Measurements from ENCODE around the gene CHRNE. TPM values are rescaled to one million over a fixed set of nuclear protein-coding genes. Genes with fewer than 3 reads are reported as not detected.
"Not testable (repeated sequence)": the region's sequence is repeated elsewhere in the genome, so short reads cannot be mapped to it uniquely, and the experiment has no call there.

Gene CHRNE
- total RNA-seq, 2 experiments from 2014 or later, result 0.42 to 0.47 TPM

DNA sequence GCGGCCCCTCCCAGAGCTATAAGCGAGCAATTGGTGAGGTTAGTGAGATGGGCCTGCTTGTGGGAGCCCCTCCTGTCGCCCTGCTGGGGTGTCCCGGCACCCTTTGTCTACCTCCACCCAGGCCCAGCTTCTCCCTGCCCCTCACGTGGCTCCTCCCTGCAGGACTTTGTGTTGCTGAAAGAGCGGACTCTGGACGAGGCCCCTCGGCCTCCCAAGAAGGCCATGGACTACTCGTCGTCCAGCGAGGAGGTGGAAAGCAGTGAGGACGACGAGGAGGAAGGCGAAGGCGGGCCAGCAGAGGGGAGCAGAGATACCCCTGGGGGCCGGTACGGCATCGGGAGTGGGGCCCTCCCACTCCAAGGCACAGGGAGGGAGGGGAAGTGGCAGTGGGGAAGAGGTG lies 9.6 kb downstream of the CHRNE start:
- Mint-ChIP-seq H3K36me3 (peaks cover 5% of the 10 kb centered on the region), H3K4me3 (no peak overlapping the region), H3K27me3 (no peaks in the 10 kb centered on the region), H3K27ac (no peak overlapping the region), H3K9me3 (no peaks in the 10 kb centered on the region), H3K4me1 (no peaks in the 10 kb centered on the region)
- DNase-seq, result no peak

- H3K36me3 Mint-ChIP-seq, result peaks cover 5% of the 10 kb centered on the region
- H3K27me3 Mint-ChIP-seq, result no peaks in the 10 kb centered on the region
- no peaks in the 10 kb centered on the region for H3K9me3 Mint-ChIP-seq
- H3K4me1 Mint-ChIP-seq, result no peaks in the 10 kb centered on the region
- H3K27ac Mint-ChIP-seq, result no peak overlapping the region
- no peak for DNase-seq
- H3K4me3 Mint-ChIP-seq, result no peak overlapping the region
These were observed 10.2 kb downstream of the CHRNE start for GRCh38 chr17:4892499-4893221.

DNA sequence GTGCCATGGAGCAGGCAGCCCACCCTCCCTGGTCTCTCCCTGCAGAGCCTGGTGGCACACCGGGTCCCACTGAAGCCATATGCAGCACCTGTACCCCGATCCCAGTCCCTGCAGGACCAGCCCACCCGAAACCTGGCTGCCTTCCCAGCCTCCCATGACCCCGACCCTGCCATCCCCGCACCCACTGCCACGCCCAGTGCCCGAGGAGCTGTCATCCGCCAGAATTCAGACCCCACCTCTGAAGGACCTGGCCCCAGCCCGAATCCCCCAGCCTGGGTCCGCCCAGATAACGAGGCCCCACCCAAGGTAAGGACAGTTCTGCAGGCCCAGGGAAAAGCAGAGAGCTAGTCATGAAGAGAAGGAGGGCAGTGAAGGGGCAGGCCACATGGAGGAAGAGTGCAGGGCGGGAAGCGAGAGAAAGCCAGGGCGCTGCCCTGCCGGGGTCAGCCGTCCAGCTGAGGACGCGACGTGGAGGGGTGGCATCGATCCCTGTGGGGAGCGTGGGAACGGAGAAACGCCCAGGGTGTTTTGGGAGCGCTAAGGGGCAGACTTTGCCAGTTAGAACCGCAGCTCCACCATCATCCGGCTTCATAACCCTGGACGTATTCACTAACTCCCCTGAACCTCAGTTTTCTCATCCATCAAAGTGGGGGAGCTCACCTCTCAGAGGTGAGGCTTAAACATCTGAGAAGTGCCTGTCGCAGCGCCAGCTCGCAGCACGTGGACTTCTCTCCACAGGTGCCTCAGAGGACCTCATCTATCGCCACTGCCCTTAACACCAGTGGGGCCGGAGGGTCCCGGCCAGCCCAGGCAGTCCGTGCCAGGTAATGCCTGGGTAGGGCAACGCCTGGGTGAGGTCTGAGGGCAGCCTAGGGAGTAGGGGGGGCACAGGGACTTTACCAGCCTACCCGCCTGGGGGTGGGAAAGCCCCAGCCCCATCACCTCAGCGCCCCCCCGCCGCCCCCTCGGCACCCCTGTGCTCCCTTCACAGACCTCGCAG lies 11.2 kb downstream of the CHRNE start:
- no peaks in the 10 kb centered on the region for H3K27me3 Mint-ChIP-seq
- no peak overlapping the region for H3K4me3 Mint-ChIP-seq
- DNase-seq, result no peak
- H3K9me3 Mint-ChIP-seq, result no peaks in the 10 kb centered on the region
- peaks cover 9% of the 10 kb centered on the region for H3K36me3 Mint-ChIP-seq
- no peaks in the 10 kb centered on the region for H3K4me1 Mint-ChIP-seq
- no peak overlapping the region for H3K27ac Mint-ChIP-seq

- Mint-ChIP-seq H3K36me3 (peaks cover 10% of the 10 kb centered on the region), H3K4me3 (no peak overlapping the region), H3K27me3 (no peaks in the 10 kb centered on the region), H3K27ac (no peak overlapping the region), H3K4me1 (no peaks in the 10 kb centered on the region), H3K9me3 (no peaks in the 10 kb centered on the region)
- DNase-seq, result no peak
These were observed 15.3 kb downstream of the CHRNE start for GRCh38 chr17:4887581-4887980.

DNA sequence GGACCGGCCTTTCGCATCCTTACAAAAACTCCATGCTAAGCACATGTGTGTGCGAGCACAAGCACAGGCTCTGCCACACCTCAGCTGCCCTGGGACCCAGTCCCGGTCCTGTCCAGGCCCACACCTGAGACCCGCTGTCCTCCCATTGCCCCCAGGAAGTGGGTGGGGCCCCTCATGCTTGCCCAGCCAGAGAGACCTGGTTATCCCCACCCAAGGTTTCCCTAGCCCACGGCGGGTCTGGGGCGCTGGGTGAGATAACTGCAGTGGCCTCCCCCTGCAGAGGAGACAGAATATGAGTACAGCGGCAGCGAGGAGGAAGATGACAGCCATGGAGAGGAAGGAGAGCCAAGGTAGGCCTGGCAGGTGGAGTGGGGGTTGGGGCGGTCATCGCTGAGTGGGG lies 16.1 kb downstream of the CHRNE start:
- Mint-ChIP-seq H3K27ac (no peak overlapping the region), H3K4me3 (no peak overlapping the region), H3K4me1 (no peaks in the 10 kb centered on the region), H3K36me3 (peaks cover 10% of the 10 kb centered on the region), H3K9me3 (no peaks in the 10 kb centered on the region), H3K27me3 (no peaks in the 10 kb centered on the region)
- no peak for DNase-seq

DNA sequence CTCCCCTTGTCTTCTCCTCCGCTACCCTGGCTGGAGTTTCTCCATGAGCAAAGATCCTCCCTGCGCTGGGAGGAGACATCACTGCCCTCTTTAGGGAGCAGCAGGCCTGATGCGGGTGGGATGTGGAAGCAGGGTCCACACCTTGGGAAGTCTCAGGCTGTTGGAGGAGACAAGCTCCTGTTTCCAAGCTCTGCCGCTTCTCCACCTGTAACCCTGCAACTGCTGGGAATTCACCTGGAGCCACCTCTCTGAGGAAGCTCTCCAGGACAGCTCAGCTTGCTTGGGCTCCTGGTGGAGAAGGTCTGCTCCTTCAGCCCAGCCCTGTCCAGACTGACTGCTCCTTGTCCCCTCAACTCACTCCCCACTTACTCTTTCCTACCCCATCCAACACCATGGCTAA lies 18.4 kb downstream of the CHRNE start:
- Mint-ChIP-seq H3K27me3 (no peaks in the 10 kb centered on the region), H3K4me3 (no peak overlapping the region), H3K9me3 (no peaks in the 10 kb centered on the region), H3K4me1 (no peaks in the 10 kb centered on the region), H3K27ac (no peak overlapping the region), H3K36me3 (peaks cover 8% of the 10 kb centered on the region)
- no peak for DNase-seq

DNA sequence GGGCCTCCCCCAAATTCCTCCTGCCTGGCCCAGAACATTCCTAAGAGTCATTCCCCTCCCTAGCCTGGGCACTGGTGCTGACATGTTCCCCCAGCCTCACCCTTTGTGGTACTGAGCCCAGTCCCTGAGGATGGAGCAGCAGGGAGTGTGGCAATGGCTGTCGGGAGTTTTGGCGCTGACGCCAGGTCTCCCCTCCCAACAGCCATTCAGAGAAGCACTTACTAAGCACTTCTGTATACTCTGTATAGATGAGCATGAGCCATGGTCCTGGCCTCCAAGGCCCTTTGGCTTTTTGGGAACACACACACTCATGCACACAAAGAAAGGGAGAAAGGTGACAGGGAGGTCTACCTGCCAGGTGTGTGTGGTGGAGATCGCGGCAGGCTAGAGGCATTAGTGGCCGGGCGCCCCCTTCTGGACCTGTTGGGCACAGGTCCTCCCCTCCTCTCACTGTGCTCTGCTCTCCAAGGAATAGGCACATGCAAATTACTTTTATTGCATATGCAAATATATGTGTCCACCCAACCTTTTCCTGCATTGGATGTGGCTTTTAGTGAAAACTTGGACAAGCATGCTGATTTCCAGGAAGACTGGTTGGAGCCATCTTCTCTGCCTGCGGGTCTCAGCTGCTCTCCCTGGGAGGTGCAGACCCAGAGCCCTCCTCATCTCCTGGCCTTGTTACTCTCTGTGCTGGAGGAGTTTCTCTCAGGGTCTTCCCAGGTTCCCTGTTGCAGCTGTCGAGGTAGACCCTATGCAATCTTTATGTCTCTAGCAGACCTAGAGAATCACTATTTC lies 20.9 kb downstream of the CHRNE start:
- Mint-ChIP-seq H3K9me3 (no peaks in the 10 kb centered on the region), H3K36me3 (peaks cover 4% of the 10 kb centered on the region), H3K27ac (no peak overlapping the region), H3K27me3 (no peaks in the 10 kb centered on the region), H3K4me3 (no peak overlapping the region), H3K4me1 (no peaks in the 10 kb centered on the region)
- peak; percentile 62 for DNase-seq

DNA sequence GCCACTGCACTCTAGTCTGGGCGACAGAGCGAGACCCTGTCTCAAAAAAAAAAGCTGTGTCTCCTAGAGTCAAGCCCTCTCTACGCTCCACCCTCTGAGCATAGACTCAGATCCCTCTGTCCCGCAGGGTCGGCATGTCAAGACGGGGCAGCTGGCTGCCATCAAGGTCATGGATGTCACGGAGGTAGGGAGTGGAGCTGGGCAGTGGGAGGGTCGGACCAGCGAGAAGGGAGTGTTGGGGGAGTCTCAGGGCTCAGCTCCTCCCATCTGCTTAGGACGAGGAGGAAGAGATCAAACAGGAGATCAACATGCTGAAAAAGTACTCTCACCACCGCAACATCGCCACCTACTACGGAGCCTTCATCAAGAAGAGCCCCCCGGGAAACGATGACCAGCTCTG lies 22.0 kb downstream of the CHRNE start:
- H3K4me1 Mint-ChIP-seq, result no peaks in the 10 kb centered on the region
- no peaks in the 10 kb centered on the region for H3K9me3 Mint-ChIP-seq
- DNase-seq, result no peak
- peaks cover 2% of the 10 kb centered on the region for H3K36me3 Mint-ChIP-seq
- no peak overlapping the region for H3K27ac Mint-ChIP-seq
- H3K27me3 Mint-ChIP-seq, result no peaks in the 10 kb centered on the region
- no peak overlapping the region for H3K4me3 Mint-ChIP-seq

- Mint-ChIP-seq H3K9me3 (no peaks in the 10 kb centered on the region), H3K4me3 (no peak overlapping the region), H3K27ac (no peak overlapping the region), H3K4me1 (no peaks in the 10 kb centered on the region), H3K27me3 (no peaks in the 10 kb centered on the region), H3K36me3 (peaks cover 3% of the 10 kb centered on the region)
- no peak for DNase-seq
These were observed 23.3 kb downstream of the CHRNE start for GRCh38 chr17:4879601-4880000.

GRCh38 chr17:4877089-4877488 lies 25.8 kb downstream of the CHRNE start:
- H3K9me3 Mint-ChIP-seq, result no peaks in the 10 kb centered on the region
- no peak for DNase-seq
- peaks cover 3% of the 10 kb centered on the region for H3K36me3 Mint-ChIP-seq
- no peak overlapping the region for H3K27ac Mint-ChIP-seq
- H3K4me1 Mint-ChIP-seq, result no peaks in the 10 kb centered on the region
- H3K4me3 Mint-ChIP-seq, result no peak overlapping the region
- no peaks in the 10 kb centered on the region for H3K27me3 Mint-ChIP-seq

DNA sequence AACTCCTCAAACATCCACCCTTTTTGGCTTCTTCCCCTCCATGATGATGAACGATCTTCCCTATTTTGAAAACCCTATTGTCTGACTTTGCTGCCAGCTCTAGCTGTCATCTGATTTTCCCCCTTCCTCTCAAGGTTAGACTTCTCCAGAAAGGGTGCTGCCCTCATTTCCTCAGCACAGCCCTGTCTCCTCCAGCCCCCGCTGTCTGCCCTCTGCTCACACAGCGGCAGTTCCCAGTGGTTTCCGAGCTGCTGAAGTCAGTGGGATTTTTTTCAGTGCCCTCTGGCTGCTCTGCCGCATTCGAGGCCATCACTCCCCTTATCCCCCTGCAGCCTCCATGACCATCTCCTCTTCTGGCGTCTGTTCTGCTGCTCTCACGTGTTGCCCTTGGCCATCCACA lies 30.1 kb downstream of the CHRNE start:
- H3K9me3 Mint-ChIP-seq, result no peaks in the 10 kb centered on the region
- no peaks in the 10 kb centered on the region for H3K4me1 Mint-ChIP-seq
- H3K27ac Mint-ChIP-seq, result no peak overlapping the region
- peaks cover 3% of the 10 kb centered on the region for H3K36me3 Mint-ChIP-seq
- DNase-seq, result no peak
- H3K27me3 Mint-ChIP-seq, result no peaks in the 10 kb centered on the region
- no peak overlapping the region for H3K4me3 Mint-ChIP-seq

- Mint-ChIP-seq H3K4me3 (no peak overlapping the region), H3K9me3 (no peaks in the 10 kb centered on the region), H3K36me3 (peaks cover 3% of the 10 kb centered on the region), H3K27ac (no peak overlapping the region), H3K4me1 (no peaks in the 10 kb centered on the region), H3K27me3 (no peaks in the 10 kb centered on the region)
- no peak for DNase-seq
These were observed 32.0 kb downstream of the CHRNE start for GRCh38 chr17:4870855-4871254.

- not testable (repeated sequence) for H3K4me3 Mint-ChIP-seq, H3K4me1 Mint-ChIP-seq, H3K9me3 Mint-ChIP-seq, DNase-seq, H3K27ac Mint-ChIP-seq, H3K36me3 Mint-ChIP-seq, H3K27me3 Mint-ChIP-seq
These were observed 33.6 kb downstream of the CHRNE start for GRCh38 chr17:4869058-4869998.

DNA sequence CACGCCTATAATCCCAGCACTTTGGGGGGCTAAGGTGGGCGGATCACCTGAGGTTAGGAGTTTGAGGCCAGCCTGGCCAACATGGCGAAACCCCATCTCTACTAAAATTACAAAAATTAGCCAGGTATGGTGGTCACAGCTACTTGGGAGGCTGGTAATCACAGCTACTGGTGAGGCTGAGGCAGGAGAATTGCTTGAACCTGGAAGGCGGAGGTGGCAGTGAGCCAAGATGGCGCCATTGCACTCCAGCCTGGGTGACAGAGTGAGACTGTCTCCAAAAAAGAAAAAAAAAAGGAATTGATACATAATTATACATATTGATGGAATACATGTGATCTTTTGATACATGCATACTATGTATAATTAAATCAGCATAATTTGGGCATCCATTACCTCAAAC lies 35.4 kb downstream of the CHRNE start:
- DNase-seq, H3K9me3 Mint-ChIP-seq, H3K36me3 Mint-ChIP-seq, H3K4me3 Mint-ChIP-seq, H3K4me1 Mint-ChIP-seq, H3K27ac Mint-ChIP-seq, H3K27me3 Mint-ChIP-seq: not testable (repeated sequence)

Measured in activated naive CD8-positive, alpha-beta T cell treated with anti-CD3 and anti-CD28 coated beads for 36 hours (primary cell).